GM19467 (cell line): ENCODE measurements around the gene GSTCD.
"Not testable (repeated sequence)": the region's sequence is repeated elsewhere in the genome, so short reads cannot be mapped to it uniquely, and the experiment has no call there.

ENCODE experiments used
- ATAC-seq: cut with Tn5 transposase; IDR thresholded peaks from one replicate; pipeline ENCODE4 v1.9.1; 2021; ENCODE audit warnings: mild to moderate bottlenecking, moderate library complexity; ENCODE audit not compliant: unreplicated experiment

Gene GSTCD

GRCh38 chr4:105708181-105709080, at the start of gene GSTCD, which contains the start of gene INTS12:
Gene GSTCD, plus strand, starts transcription at chr4:105708784. Its CDS starts 8,830 bp downstream, at chr4:105717614.
Gene INTS12, minus strand, starts transcription at chr4:105708689. Its CDS starts 8,684 bp downstream, at chr4:105700005.
- ATAC-seq, result peak; percentile 77

GRCh38 chr4:105659190-105659589, 49.4 kb upstream of the GSTCD start:
- ATAC-seq, result no peak

GRCh38 chr4:105661028-105661427, 47.6 kb upstream of the GSTCD start:
- ATAC-seq, result no peak

GRCh38 chr4:105662935-105663675, 45.5 kb upstream of the GSTCD start:
- no peak for ATAC-seq

GRCh38 chr4:105666693-105667092, 41.9 kb upstream of the GSTCD start:
- no peak for ATAC-seq

- no peak for ATAC-seq
These were observed 37.9 kb upstream of the GSTCD start for GRCh38 chr4:105670684-105671083.

GRCh38 chr4:105671301-105671700, 37.3 kb upstream of the GSTCD start:
- ATAC-seq, result no peak

- ATAC-seq, result no peak
These were observed 34.6 kb upstream of the GSTCD start for GRCh38 chr4:105674011-105674410.

GRCh38 chr4:105677709-105678108, 30.9 kb upstream of the GSTCD start:
- ATAC-seq, result no peak

GRCh38 chr4:105679186-105679585, 29.4 kb upstream of the GSTCD start:
- ATAC-seq, result no peak

- no peak for ATAC-seq
These were observed 25.5 kb upstream of the GSTCD start for GRCh38 chr4:105683038-105683437.

GRCh38 chr4:105686571-105686970, 22.0 kb upstream of the GSTCD start:
- ATAC-seq, result no peak

- not testable (repeated sequence) for ATAC-seq
These were observed 13.8 kb upstream of the GSTCD start for GRCh38 chr4:105694812-105695211.

GRCh38 chr4:105695832-105696231, 12.8 kb upstream of the GSTCD start:
- ATAC-seq, result not testable (repeated sequence)

- ATAC-seq, result no peak
These were observed 10.0 kb upstream of the GSTCD start for GRCh38 chr4:105698607-105699006.

- ATAC-seq, result no peak
These were observed 803 bp upstream of the GSTCD start for GRCh38 chr4:105707782-105708180.

GRCh38 chr4:105709081-105709450, 482 bp downstream of the GSTCD start:
- ATAC-seq, result peak; percentile 30

- ATAC-seq, result no peak
These were observed 1.5 kb downstream of the GSTCD start for GRCh38 chr4:105710012-105710600.

- no peak for ATAC-seq
These were observed 2.1 kb downstream of the GSTCD start for GRCh38 chr4:105710678-105711077.

- no peak for ATAC-seq
These were observed 4.2 kb downstream of the GSTCD start for GRCh38 chr4:105712766-105713165.

GRCh38 chr4:105714071-105714521, 5.5 kb downstream of the GSTCD start:
- no peak for ATAC-seq
